Measurements from ENCODE around the gene KRTAP10-8.

- TF ChIP-seq POLR2A (IDR thresholded peaks at IDR 0.05) (no peak), CTCF (IDR thresholded peaks at IDR 0.05) (no peak)
These were observed 9.4 kb upstream of the KRTAP10-8 start for GRCh38 chr21:44602463-44602850.
